HG02623 (cell line): Measurements from ENCODE around the gene ANKRD6.

ENCODE experiments used
- ATAC-seq: cut with Tn5 transposase; IDR thresholded peaks from one replicate; pipeline ENCODE4 v1.9.1; 2021; ENCODE audit warnings: moderate library complexity; ENCODE audit not compliant: unreplicated experiment

The ANKRD6 gene

DNA sequence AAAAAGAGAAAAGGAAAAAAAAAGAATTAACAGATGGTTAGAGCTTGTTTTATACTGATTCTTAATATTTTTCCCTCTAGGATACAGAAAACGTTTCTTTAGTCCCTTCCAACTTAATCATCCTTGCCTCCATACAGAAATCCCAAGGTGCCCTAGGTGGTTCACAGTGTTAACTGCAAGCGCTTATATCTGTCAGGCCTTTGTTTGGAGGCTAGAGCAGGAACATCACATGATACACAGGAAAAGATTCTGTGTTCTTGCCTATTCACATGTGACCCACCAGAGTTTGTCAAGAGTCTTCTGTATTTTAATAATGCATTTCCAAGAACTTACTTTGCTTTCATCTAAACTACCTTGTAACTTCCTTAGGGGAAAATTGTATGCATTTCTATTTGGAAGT is 31.3 kb downstream of the ANKRD6 start:
- no peak for ATAC-seq

DNA sequence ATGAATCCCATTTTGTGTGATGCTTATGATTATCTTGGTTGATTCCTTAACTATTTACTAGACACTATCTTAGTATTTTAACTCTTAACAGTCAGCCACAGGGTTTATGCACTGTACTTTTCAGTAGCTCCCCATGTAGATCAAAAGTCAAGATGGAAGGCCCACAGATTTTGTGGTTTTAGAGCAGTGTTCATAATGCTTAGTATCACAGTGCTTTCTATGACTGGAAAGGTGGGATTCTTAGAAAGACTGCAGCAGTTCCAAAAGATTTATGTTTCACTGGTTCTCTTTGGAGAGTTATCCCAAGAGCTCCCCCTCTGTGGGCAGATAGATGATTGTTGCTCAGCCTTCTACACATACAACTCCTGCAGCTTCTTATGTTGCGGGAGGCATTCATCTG is 34.5 kb downstream of the ANKRD6 start:
- no peak for ATAC-seq

DNA sequence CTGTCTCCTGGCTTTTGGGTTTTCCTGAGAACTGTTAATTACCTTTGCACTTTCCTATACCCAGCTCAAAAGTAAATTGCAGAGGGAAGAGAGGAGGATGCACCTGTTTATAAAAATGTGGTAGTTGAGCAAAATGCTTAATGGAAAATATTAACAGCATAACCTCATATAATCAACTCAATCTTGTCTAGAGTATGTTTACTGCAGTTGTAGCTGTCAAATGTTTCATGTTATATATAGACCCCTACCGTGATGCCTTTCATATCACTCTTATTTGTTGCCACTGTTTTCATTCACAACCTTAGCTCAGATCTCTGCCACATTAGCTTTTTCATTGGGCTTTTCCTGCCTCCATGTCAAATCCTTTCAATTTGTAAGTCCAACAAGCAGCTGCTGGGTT is 36.0 kb downstream of the ANKRD6 start:
- no peak for ATAC-seq

DNA sequence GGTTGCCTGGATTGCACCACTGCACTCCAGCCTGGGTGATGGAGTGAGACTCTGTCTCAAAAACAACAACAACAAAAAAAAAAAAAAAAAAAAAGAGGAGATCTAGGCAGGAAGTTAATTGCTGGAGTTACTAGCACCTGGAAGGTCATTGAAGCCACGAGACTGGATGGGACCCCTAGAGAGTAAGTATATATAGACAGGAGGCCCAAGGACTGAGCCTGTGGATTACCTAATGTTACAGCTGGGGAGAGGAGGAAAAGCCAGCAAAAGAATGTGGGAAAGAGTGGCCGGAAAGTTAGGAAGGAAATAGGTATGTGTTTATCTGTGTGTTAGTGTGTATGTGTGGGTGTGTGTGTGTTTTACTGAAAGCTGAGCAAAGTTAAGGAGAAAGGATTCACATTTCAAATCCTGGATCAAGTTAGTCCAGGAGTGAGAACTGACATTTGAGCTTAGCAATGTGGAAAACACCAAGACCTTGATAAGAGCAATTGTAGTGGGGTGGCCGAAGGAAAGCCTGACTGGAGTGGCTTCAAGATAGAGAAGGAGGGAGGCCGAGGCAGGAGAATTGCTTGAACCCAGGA is 38.4 kb downstream of the ANKRD6 start:
- no peak for ATAC-seq

DNA sequence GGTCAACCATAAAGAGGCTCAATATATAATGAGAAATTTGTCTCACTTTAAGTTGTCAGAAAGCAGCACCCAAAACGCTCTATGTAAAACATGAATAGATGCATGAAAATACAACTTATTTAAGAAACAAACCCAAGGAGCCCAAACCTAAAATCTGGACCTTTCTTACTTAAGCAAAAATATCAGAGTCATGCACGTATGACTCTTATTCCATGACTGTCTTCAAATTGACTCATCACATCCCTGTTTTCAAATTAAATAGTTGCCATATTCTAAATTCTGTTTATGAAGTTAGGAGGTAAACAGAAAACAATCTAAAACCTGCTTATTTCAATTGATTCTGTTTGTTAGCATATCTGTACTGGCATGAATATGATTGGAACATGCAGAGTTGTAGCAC is 42.1 kb downstream of the ANKRD6 start:
- ATAC-seq, result no peak

DNA sequence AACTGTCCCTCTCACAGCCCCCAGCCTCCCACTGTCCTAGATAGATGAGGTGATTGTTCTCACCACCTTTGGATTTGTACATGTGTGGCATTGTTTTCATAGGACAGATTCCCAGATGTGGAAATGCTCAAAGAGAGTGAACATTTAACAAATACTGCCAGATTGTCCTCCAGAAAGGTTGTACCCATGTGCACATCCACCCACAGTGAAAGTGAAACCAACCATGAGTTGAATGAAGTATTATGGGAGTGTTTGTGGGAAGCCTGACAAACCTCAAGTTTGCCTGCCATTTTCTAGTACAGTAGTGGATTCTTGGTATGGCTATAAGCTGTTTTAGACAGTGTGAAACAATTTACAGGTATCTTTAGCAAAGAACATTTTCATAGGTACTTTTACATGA is 42.7 kb downstream of the ANKRD6 start:
- peak; percentile 66 for ATAC-seq

DNA sequence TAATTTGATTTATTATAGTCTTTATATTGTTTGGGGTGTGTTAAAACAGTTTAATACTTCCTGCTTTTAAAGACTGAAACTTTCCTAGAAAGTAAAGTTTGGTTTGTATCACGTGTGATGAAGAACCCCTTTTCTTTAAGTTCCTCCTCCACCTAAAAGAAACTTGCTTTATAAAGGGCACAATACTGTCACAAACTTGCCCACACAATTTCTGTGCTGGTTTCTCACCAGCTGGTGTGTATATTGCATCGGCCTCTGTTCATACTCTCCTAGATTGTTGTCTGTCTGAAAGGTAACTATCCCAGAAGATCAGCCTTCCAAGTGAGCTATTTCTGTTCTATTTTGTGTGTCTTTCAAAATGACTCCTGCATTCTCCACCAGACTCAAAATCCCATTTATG is 46.9 kb downstream of the ANKRD6 start:
- ATAC-seq, result no peak

DNA sequence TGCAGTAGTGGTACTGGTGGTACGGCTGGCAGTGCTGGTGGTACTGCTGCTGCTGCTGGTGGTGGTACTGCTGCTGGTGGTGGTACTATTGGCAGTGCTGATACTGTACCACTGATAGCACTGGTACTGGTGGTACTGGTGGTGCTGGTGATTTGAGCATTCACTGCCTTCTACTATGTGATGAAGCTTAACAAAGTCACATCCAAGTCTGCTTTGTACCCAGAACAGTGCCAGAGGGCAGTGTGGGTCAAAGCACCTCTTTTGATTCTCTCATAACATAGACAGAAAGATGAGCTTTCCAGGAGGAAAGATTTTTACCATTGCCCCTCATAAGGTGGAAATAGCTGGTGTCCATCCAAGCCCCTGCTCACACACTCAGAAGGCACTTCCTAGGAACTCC is 48.7 kb downstream of the ANKRD6 start:
- ATAC-seq, result no peak

DNA sequence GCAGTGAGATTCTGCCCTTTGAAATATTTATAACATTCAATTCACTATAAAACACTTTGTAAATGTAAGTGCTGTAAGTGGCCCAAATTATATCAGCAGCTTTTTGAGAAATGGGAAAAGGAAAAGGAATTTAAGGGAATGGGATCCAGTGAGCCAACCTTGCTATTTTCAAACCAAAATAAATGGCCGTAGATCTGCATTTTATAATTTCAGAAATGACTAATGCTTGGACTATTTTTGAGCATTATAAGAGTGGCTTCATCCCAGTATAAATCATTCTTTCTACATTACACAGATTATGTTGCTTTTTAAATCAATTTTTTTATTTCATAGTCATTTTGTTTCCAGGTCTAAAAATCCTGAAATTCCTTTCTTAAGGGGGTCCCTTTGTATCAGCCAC is 49.2 kb downstream of the ANKRD6 start:
- no peak for ATAC-seq

DNA sequence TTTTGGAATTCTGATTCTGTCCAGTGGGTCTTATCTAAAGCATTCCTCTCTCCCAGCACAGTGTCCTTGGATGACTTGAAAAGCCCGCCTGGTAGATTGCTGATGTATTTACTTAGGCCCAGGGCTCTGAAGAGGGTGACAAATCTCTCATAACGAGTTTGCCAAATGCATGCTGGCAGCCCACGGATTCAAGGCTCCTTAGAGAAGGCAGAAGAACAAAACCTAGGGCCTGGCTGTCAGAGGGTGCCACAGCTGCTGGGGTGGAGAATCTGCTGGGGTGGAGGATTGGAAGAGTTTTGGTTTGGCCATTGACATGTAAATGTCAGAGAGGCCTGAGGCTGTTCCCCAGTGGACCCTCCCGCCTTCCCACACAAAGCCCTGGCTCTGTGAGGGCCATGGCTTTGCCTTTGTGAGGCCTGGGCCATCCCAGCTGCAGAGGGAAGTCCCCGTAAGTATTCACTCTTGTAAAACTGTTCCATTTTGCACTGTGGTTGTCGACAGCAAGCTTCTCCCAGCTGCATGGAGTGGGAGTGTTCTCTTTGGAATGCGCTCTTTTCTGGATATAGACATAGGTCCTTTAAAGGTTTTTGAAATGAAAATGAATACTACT is 50.3 kb downstream of the ANKRD6 start:
- no peak for ATAC-seq

DNA sequence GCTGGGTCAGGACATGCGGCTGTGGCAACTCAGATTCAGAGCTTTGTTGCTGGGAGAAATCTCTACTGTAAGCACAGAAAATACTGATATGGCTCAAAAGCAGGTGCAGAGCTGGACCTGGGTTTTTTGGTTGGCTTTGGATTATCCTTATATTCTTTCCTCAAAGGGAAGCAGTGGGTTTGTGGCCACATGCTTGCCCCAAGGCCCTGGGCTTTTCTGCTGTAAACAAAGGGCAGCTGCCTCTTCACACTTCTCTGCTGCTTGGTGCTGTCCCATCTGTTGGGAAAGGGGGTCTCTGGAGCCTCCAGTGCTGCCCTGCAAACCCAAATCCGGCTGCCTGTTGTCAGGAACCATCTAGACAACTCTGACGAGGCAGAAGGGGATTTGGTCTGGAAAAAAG is 52.4 kb downstream of the ANKRD6 start:
- ATAC-seq, result no peak

DNA sequence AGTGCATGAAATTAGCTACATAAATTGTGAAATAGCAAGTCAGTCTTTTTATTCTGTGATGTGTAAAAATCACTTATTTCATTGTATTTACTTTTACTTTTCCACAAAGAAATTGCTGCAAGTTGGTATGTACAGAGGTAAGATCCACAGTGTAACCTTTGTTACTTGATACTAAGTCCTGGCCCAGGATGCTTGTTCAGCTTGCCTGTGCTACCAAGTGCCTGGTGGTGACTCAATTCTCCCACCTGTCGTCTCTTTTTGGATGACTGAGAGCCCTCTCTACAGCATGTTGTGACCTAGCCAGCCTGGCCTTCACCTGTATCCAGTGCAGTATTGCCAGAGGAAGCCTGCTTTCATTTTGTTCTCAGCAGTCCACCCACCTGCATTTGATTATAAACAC is 54.9 kb downstream of the ANKRD6 start:
- ATAC-seq, result no peak

DNA sequence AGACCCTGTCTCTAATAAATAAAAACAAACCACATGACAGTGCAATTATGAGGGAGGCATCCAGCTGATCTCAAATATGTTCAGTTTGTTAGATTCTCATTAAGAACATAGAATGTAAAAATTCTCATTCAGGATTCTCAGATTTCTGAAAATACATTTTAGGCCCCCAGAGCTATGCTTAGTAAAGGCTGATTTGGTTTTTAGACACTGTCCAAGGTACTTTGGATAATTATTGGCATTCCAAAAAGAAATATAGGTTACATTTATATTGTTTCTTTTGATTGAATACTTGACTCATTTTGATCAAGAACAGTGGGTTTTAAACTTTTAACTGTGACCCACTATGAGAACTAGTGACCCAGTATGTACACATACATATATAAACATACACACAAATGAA is 55.5 kb downstream of the ANKRD6 start:
- no peak for ATAC-seq

DNA sequence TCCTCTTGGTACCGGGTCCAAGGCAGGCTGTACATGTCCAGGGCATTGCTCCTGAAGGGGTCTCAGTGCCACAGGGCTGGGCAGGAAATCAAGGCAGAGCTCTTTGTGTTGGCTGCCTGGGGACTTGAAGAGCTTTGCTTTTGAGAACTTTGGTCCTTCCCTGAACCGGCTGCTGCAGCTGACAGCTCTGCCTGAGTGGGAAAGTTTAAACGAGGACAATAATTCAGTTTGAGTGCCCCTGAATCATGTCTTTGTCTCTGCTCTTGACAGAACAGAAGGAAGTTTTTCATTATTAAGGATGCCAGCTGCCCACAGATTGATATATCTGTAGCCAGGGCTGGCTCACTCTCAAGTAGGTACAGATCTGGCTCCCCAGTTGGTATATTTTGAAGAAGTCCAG is 56.1 kb downstream of the ANKRD6 start:
- ATAC-seq, result no peak

DNA sequence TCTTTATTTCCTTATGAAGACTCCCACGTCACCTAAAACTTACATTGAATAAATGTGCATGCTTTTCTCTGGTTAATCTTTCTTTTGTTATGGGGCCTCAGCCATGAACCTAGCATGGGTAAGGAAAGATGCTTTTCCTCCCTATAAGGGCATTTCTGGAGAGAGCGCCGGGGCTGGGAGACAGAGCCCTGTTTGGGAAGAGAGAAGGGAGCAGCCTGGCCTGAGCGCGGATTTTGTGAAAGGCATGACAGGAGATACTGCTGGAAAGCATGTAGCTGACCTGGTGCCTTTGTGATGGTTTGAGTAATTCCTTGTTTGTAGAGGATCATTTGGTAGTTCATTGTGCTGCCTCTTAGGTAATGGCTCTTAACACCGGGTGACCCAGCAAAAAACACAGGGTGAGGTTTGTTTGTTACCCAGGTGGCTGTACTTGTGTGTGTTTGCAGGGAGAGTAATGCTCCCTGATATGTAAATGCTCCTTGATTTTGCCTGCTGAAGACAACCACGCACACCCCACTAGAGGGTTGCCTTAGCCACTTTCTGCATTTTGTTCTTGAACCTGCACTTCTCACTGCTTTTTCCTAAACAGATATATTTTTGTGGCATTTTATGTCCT is 59.2 kb downstream of the ANKRD6 start:
- ATAC-seq, result no peak

DNA sequence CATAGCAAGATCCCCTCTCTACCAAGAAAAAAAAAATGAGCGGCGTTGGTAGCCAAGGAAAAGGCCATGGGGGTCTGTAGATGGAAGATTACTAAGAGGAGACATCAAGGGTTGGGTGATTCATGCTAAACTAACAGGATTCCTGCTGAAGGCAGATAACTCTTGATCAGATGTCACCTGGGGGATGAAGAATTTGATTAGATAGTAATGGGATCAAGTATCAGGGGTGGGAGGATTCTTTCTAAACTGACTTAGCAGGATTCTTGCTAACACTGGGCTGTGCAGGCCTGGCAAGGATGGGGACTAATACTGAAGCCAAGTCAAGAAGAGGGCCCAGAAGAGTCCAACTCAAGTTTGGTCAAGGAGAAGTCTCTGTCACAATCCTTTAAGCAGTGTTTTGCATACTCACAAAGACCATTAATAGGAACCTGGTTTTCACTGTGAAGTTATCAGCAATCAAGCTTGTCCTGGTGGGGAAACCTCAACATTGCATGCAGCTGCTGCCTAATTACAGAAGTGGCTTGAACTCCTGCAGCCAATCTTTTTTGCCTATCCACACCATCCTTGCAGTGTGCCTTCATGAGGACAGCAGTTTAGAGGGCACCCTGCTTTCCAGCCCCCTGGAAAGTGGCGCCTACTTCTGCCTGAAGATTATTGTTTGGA is 61.3 kb downstream of the ANKRD6 start:
- no peak for ATAC-seq

DNA sequence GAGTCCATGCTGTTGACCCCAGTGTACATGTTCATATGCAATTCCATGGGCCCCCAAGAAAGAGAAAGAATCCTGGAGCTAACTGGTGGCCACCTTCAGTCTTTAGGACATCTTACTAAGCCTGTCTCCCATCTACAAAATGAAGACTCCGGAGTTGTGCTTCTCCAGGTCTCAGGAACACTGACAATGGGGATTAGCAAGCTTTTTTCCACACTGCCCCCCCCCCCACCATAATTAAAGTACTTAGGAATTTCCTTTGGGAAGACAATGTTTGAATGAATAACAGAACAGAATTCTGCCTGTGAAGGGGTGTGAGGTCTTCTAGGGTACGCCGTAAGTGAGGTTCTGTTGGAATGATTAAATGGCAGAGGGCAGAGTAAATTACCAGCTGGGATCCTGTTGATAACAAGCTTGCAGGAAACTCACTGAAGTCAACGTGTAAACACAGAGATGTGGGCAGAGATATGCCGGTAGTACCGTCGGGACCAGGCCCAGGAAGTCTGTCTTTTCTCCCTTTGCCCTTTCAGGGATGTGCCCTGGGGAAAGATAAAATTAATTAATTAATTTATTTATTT is 63.1 kb downstream of the ANKRD6 start:
- no peak for ATAC-seq

DNA sequence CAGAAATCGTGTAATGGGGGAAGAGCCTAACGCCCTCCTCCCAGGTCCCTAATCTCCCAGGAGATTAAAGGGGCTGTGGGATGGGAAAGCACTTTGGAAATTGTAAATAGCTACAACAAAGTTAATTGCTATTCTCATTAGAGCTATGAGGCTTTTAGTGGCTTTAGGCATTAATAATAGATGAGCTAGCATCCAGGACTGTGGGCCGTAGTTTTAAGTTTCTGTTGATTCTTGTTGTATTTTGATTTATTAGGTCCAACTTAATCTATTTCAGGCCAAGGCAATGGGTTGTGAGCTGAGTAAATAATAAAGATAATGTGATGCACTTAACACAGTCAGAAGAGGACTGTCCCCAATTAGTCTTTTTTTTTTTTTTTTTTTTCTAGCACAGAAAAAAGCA is 67.7 kb downstream of the ANKRD6 start:
- ATAC-seq, result no peak

DNA sequence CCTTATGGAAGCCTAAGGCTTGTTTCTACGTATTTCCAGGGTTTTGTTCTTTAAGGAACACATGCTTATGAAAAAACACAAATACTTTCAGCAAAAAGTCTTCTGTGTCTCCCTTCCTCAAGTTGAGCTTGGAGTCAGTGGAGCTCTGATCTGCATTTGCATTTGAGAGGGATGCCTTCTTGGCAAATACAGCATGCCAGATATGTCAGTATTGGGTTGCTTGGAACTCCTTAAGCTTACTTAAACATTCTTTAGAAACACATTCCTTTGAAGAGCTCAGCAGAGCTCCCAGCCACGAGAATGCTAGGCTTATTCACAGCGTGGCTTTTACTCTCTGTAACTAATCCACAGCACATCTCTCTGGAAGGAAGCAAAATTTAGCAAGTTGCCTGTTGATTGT is 68.3 kb downstream of the ANKRD6 start:
- no peak for ATAC-seq

DNA sequence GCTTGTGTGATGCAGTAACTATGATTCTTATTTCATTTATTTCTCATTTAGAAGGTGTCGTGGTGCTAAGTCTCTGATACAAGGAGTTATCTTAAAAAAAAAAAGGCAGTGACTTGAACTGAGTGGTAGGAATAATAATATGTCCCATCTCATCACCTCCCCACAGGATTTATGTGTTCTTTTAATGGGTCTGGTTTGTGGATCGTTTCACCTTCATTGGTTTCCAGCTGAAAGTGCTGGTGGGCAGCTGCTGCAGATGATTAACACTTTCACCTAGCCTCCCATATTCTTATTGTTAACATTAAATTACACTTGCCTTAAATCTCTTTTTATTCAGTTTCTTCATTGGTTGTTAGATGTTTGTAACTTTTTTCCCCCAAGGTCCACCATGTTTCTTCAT is 68.8 kb downstream of the ANKRD6 start:
- no peak for ATAC-seq

DNA sequence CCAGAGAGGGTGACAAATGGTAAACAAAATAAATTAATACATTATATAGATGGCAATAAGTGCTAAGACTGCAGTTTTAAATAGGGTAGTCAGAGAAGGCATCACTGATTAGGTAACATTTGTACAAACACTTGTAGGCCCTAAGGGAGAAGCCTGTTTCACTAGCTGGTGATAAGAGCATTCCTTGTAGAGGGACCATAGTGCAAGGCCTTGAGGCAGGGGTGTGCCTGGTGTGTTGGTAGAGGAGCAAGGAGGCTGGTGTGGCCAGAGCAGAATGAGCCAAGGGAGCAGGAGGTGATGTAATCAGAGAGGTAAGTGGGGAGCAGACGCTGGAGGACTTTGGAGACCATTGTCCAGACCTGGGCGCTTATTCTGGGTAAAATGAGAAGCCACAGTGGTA is 70.7 kb downstream of the ANKRD6 start:
- ATAC-seq, result no peak

DNA sequence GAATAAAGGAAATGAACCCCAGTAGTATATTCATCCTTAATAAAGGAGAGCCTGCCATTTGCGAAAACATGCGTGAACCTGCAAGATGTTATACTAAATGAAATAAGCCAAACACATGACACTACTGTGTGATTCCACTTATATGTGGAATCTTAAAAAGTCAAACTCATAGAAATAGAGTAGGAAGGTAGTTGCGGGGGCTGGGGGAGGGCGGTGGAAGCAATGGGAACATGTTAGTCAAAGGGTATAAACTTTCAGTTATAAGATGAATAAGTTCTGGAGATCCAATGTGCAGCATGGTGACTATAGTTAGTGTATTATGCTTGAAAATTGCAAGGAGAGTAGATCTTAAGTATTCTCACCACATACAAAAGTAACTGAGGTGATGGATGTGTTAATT is 72.9 kb downstream of the ANKRD6 start:
- no peak for ATAC-seq
